ENCODE data around the gene GRID1.
A peak's percentile ranks its signal among the peaks of the same experiment; 100 is the strongest.

GRCh38 chr10:86139066-86139657 lies 227.4 kb downstream of the GRID1 start:
- TF ChIP-seq CTCF (IDR thresholded peaks at IDR 0.05) (peak in 8 of 12 donors; percentile 9 to 45 (median 22)), POLR2A (IDR thresholded peaks at IDR 0.05) (no peak)
